Kidney (tissue), 14 donors: ENCODE measurements around the gene KIF6. TPM values are rescaled to one million over a fixed set of nuclear protein-coding genes. Genes with fewer than 3 reads are reported as not detected.
A peak's percentile ranks its signal among the peaks of the same experiment; 100 is the strongest.

Experiments used
- DNase-seq, 5 donors: peaks; one replicate each; pipeline ENCODE4 v3.0.0-alpha.2; 2013 to 2020
- FAIRE-seq: peaks from 2 replicates; lab custom pipeline; 2012; peaks lifted over from hg19 to GRCh38; lab: Jason Lieb, UNC
- H3K27ac ChIP-seq, 2 donors: one replicate each; pipeline ENCODE4 v1.7.0; 2013; ENCODE audit warnings: low read depth in 2 of 2, low read length in 2 of 2, inconsistent platforms in 1 of 2
- H3K27me3 ChIP-seq: one replicate; pipeline ENCODE4 v1.7.1; 2013; ENCODE audit warnings: low read length, inconsistent platforms; ENCODE audit not compliant: control insufficient read depth, insufficient read depth
- H3K36me3 ChIP-seq, 3 donors: one replicate each; pipeline versions ENCODE4 v1.7.0 to v1.7.1; 2013; ENCODE audit warnings: low read length in 3 of 3, control low read depth in 1 of 3, inconsistent platforms in 1 of 3; ENCODE audit not compliant: insufficient read depth in 3 of 3, control insufficient read depth in 2 of 3
- H3K4me1 ChIP-seq, 3 donors: one replicate each; pipeline versions ENCODE4 v1.7.0 to v1.7.1; 2013; ENCODE audit warnings: low read length in 3 of 3, inconsistent platforms in 1 of 3, low read depth in 1 of 3; ENCODE audit not compliant: control insufficient read depth in 2 of 3, insufficient read depth in 2 of 3
- H3K4me3 ChIP-seq, 3 donors: one replicate each; pipeline versions ENCODE4 v1.7.0 to v1.8.1; 2013; ENCODE audit warnings: low read length in 3 of 3, control low read depth in 1 of 3, inconsistent platforms in 1 of 3
- H3K9ac ChIP-seq, 3 donors: one replicate each; pipeline versions ENCODE4 v1.7.0 to v1.7.1; 2013; ENCODE audit warnings: low read length in 3 of 3, control low read depth in 1 of 3, inconsistent platforms in 1 of 3
- H3K9me3 ChIP-seq, 3 donors: one replicate each; pipeline versions ENCODE4 v1.7.0 to v1.7.1; 2013; ENCODE audit warnings: low read length in 3 of 3, control low read depth in 1 of 3, inconsistent platforms in 1 of 3; ENCODE audit not compliant: control insufficient read depth in 2 of 3, insufficient read depth in 1 of 3
- intact Hi-C: fragments of 100-400 bp; cut with DNase I; formaldehyde crosslinking; loops from one replicate; pipeline ENCODE4 v1.11.1; 2022
- polyA plus RNA-seq: library from polyadenylated mRNA; stranded (reverse); fragments of 350-450 nt; fragmentation: Illumina TruSeq; extraction: RNeasy Lipid Tissue Mini Kit (QIAGEN cat#74804); gene quantifications from one replicate; pipeline ENCODE4 v1.2.3, GENCODE V29; 2014; ENCODE audit warnings: low read depth, low replicate concordance; ENCODE audit not compliant: insufficient read depth
- total RNA-seq: library from RNA; stranded (reverse); fragmentation: NEBNext Ultra II Directional; extraction: Animal tissue kit (Norgen Biotek cat#: 25700); gene quantifications from one replicate; pipeline ENCODE4 v1.2.1, GENCODE V29; 2021
- TF ChIP-seq, protein P1 (sequence below): IDR thresholded peaks from 3 replicates; pipeline ENCODE4 v1.5.1; 2012; ENCODE audit warnings: mild to moderate bottlenecking, moderate library complexity, borderline replicate concordance; ENCODE audit not compliant: insufficient read depth; ENCODE audit errors: extremely low read depth
- donor health status: control.
- donor health status: control.
- donor health status: control.
- donor health status: control.
- donor health status: control.
- donor health status: DM: yes; HTN: yes; CAD: no.
- donor health status: Normal renal cell carcinoma (clear cell type).

KIF6 gene
- total and polyA plus RNA-seq, 2 donors from 2014 or later = 1.7 to 2.9 TPM

DNA sequence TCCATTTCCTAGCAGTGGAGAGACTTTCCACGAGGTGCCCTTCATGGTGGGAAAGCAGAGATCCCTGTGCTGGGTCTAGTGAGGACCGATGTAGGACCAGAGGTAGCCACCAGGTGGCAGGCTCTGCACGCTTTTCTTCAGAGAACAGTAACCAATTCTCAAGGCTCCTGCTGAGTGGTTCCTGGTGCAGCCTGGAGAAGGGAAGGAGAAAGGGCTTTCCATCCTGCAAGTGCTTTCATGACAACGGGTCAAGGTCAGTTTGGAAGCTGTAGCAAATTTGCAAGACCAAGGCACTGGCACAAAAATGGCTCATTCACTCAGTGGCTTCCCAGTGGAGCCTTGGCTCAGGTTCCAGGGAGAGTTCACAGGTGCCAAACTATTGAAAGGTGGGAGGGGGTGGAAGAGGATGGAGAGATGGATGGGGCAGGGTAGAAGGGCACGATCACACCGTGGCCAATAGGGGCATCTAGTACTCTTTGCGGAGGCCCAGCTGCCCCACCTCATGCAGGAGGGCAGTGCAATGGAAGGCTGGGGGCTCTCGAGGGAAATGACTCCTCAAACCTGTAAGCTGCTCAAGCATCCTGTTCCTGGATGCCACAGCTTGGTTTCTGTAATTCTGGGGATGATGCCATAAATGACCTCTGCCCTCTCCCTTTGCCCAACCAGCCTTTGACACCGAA, 377.2 kb downstream of the KIF6 start:
- H3K4me1 ChIP-seq = peaks cover 0 to 3% (median 0%) of the 10 kb centered on the region in 3 donors
- H3K4me3 ChIP-seq = no peak overlapping the region
- no peaks in the 10 kb centered on the region for H3K27me3 ChIP-seq
- DNase-seq = peak; percentile 72 to 80 (median 75)
- FAIRE-seq = no peak
- intact Hi-C loops = no loop called here
- H3K9ac ChIP-seq = no peak overlapping the region
- TF ChIP-seq, protein P1, sequence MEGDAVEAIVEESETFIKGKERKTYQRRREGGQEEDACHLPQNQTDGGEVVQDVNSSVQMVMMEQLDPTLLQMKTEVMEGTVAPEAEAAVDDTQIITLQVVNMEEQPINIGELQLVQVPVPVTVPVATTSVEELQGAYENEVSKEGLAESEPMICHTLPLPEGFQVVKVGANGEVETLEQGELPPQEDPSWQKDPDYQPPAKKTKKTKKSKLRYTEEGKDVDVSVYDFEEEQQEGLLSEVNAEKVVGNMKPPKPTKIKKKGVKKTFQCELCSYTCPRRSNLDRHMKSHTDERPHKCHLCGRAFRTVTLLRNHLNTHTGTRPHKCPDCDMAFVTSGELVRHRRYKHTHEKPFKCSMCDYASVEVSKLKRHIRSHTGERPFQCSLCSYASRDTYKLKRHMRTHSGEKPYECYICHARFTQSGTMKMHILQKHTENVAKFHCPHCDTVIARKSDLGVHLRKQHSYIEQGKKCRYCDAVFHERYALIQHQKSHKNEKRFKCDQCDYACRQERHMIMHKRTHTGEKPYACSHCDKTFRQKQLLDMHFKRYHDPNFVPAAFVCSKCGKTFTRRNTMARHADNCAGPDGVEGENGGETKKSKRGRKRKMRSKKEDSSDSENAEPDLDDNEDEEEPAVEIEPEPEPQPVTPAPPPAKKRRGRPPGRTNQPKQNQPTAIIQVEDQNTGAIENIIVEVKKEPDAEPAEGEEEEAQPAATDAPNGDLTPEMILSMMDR = peak; percentile 82
- no peak overlapping the region for H3K27ac ChIP-seq
- no peaks in the 10 kb centered on the region for H3K36me3 ChIP-seq
- H3K9me3 ChIP-seq = no peaks in the 10 kb centered on the region

DNA sequence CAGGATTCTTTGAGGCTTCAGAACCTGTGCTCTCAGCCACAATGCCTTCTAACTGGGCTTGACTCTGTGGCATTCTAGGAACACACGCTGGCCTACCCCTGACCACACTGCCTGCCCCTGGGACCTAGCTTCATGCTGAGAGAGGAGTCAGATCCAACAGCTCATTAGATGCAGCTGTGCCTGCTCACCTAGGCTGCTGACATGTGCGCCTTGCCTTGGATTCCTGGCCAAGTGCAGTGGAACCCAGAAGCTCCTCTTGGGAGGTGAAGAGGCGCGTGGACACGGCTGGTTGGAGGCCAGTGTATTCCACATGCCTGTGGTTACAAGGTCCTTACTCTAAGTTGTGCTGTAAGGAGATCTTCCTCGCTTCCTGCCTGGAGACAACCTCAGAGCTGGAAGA, 378.0 kb downstream of the KIF6 start:
- FAIRE-seq = no peak
- DNase-seq = peak in 1 of 5 donors; percentile 33
- Histone ChIP-seq H3K9me3 (no peaks in the 10 kb centered on the region), H3K9ac (no peak overlapping the region), H3K36me3 (no peaks in the 10 kb centered on the region), H3K4me1 (peaks cover 0 to 3% (median 0%) of the 10 kb centered on the region in 3 donors), H3K27me3 (no peaks in the 10 kb centered on the region), H3K27ac (no peak overlapping the region), H3K4me3 (no peak overlapping the region)
- intact Hi-C loops = no loop called here
- TF ChIP-seq, protein P1 = no peak

DNA sequence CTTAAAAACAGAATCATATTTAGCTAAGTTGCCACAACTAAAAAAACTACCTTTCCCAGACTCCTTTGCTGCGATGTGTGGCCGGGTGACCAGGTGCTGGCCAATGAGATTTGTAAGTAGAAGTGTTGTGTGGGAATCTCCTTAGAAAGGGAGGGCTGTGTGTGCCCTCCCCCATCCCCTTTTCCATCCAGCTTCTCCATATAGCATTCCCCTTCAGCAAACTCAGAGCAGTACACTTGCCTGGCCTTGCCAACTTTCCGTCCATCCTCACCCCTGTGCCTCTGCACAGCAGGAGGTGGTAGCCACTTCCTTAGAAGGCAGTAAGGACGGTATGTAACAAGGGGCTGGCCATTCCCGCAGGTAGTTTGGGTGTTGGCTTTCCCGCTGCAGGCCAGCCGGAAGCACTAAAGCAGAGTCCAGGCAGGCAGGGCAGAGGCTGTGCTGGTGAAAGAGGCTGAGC, 380.4 kb downstream of the KIF6 start:
- FAIRE-seq (no peak), DNase-seq (peak in 1 of 5 donors; percentile 45)
- TF ChIP-seq, protein P1 = no peak
- no peak overlapping the region for H3K27ac ChIP-seq
- no peaks in the 10 kb centered on the region for H3K27me3 ChIP-seq
- H3K36me3 ChIP-seq = no peaks in the 10 kb centered on the region
- intact Hi-C loops = no loop called here
- H3K9ac ChIP-seq = no peak overlapping the region
- H3K9me3 ChIP-seq = no peaks in the 10 kb centered on the region
- H3K4me1 ChIP-seq = peaks cover 0 to 3% (median 0%) of the 10 kb centered on the region in 3 donors
- no peak overlapping the region for H3K4me3 ChIP-seq
